Astrocyte (in vitro differentiated cells and primary cell): Measurements from ENCODE around the gene SRL. TPM values are rescaled to one million over a fixed set of nuclear protein-coding genes. Genes with fewer than 3 reads are reported as not detected.

Experiments
- DNase-seq: peaks from one replicate; pipeline ENCODE4 v3.0.0-alpha.2; 2010; ENCODE audit warnings: low read depth
- FAIRE-seq: peaks from 2 replicates; lab custom pipeline; 2011; peaks lifted over from hg19 to GRCh38; lab: Jason Lieb, UNC
- H2AFZ ChIP-seq: 2 replicates; pipeline ENCODE4 v1.6.0; 2012; ENCODE audit warnings: low read depth, low read length, inconsistent platforms
- H3K27ac ChIP-seq: 2 replicates; pipeline ENCODE4 v1.5.1; 2011; ENCODE audit warnings: low read depth, low read length, inconsistent platforms
- H3K27me3 ChIP-seq: 2 replicates; pipeline ENCODE4 v1.6.0; 2011; ENCODE audit warnings: low read length, inconsistent platforms; ENCODE audit not compliant: insufficient read depth
- H3K36me3 ChIP-seq: 2 replicates; pipeline ENCODE4 v1.5.1; 2011; ENCODE audit warnings: low read length, inconsistent platforms; ENCODE audit not compliant: insufficient read depth
- H3K4me1 ChIP-seq: 2 replicates; pipeline ENCODE4 v1.5.1; 2011; ENCODE audit warnings: low read length, inconsistent platforms; ENCODE audit not compliant: insufficient read depth
- H3K4me2 ChIP-seq: 2 replicates; pipeline ENCODE4 v1.6.0; 2012; ENCODE audit warnings: low read length, inconsistent platforms
- H3K4me3 ChIP-seq: 2 replicates; pipeline ENCODE4 v1.5.1; 2011; ENCODE audit warnings: low read depth, mild to moderate bottlenecking, low read length, inconsistent platforms; ENCODE audit not compliant: insufficient read depth
- H3K79me2 ChIP-seq: 2 replicates; pipeline ENCODE4 v1.6.0; 2012; ENCODE audit warnings: mild to moderate bottlenecking, low read length, inconsistent platforms; ENCODE audit not compliant: insufficient read depth
- H3K9ac ChIP-seq: 2 replicates; pipeline ENCODE4 v1.6.0; 2012; ENCODE audit warnings: mild to moderate bottlenecking, low read length, inconsistent platforms
- H3K9me3 ChIP-seq: 2 replicates; pipeline ENCODE4 v1.5.1; 2012; ENCODE audit warnings: low read depth, mild to moderate bottlenecking, low read length, inconsistent platforms; ENCODE audit not compliant: insufficient read depth
- H4K20me1 ChIP-seq: 2 replicates; pipeline ENCODE4 v1.6.0; 2012; ENCODE audit warnings: low read length, inconsistent platforms; ENCODE audit not compliant: insufficient read depth
- H3K27ac Mint-ChIP-seq: one replicate; pipeline ENCODE4 v1.8.0; 2021; ENCODE audit warnings: mild to moderate bottlenecking, mixed read lengths; ENCODE audit not compliant: unreplicated experiment
- H3K27me3 Mint-ChIP-seq: one replicate; pipeline ENCODE4 v1.8.0; 2021; ENCODE audit warnings: low read depth, mixed read lengths; ENCODE audit not compliant: unreplicated experiment
- H3K36me3 Mint-ChIP-seq: one replicate; pipeline ENCODE4 v1.8.0; 2021; ENCODE audit warnings: low read depth, mixed read lengths; ENCODE audit not compliant: unreplicated experiment
- H3K4me1 Mint-ChIP-seq: one replicate; pipeline ENCODE4 v1.8.0; 2021; ENCODE audit warnings: low read depth, mixed read lengths; ENCODE audit not compliant: unreplicated experiment
- H3K4me3 Mint-ChIP-seq: one replicate; pipeline ENCODE4 v1.8.0; 2021; ENCODE audit warnings: mild to moderate bottlenecking, moderate library complexity, mixed read lengths; ENCODE audit not compliant: unreplicated experiment
- H3K9me3 Mint-ChIP-seq: one replicate; pipeline ENCODE4 v1.8.0; 2021; ENCODE audit warnings: mild to moderate bottlenecking, mixed read lengths; ENCODE audit not compliant: unreplicated experiment
- EZH2 ChIP-seq: IDR thresholded peaks from 2 replicates; pipeline ENCODE4 v1.6.1; 2012; ENCODE audit warnings: mild to moderate bottlenecking, low read length, inconsistent platforms; ENCODE audit not compliant: insufficient read depth
- total RNA-seq: library from RNA; stranded (reverse); gene quantifications from 2 replicates; pipeline ENCODE4 v1.2.1, GENCODE V29; 2021
- TF ChIP-seq, protein P1 (sequence below): IDR thresholded peaks from 2 replicates; pipeline ENCODE4 v1.5.1; 2011; ENCODE audit warnings: low read depth, mild to moderate bottlenecking, inconsistent platforms, low read length, moderate library complexity; ENCODE audit not compliant: insufficient read depth

Gene SRL
- total RNA-seq, 1 donor from 2014 or later = not detected

DNA sequence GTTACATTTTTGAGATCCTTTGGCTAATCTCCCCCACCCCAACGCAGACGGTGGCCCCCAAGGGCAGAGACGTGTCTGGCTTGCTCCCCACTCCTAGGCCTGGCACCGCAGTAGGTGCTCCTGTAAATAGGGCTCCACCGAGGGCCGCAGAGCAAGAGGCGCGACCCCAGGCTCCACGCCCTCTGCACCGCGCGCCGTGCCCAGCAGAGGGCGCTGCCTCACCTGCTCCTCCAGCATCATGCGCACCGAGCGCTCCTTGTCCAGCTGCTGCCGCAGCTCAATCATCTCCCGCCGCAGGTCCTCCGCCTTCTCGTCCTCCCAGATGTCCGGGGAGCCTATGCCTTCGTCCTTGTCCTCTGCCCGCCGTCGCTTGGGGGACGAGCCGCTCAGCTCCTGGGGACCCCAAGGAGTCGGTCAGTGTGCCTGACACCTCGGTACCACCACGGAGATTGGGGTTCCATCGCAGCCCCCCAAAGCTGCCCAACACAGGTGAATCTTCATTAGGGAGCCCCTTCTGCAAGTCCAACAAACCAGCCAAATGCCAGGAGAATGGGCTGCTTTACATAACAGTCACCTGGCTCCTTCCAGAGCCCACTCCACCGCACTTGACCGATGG is 19.8 kb upstream of the SRL start:
- H3K9me3 ChIP-seq = no peaks in the 10 kb centered on the region
- no peak overlapping the region for H3K27ac ChIP-seq
- H3K9ac ChIP-seq = no peak overlapping the region
- H4K20me1 ChIP-seq = peaks cover 6% of the 10 kb centered on the region
- H3K4me1 ChIP-seq = no peaks in the 10 kb centered on the region
- no peak for FAIRE-seq
- no peak overlapping the region for H2AFZ ChIP-seq
- Mint-ChIP-seq H3K9me3 (no peaks in the 10 kb centered on the region), H3K4me3 (no peak overlapping the region), H3K27me3 (no peaks in the 10 kb centered on the region), H3K27ac (no peak overlapping the region), H3K36me3 (peaks cover 6% of the 10 kb centered on the region), H3K4me1 (no peaks in the 10 kb centered on the region)
- H3K36me3 ChIP-seq = no peaks in the 10 kb centered on the region
- DNase-seq = peak; percentile 5
- H3K27me3 ChIP-seq = no peaks in the 10 kb centered on the region
- no peak overlapping the region for H3K4me2 ChIP-seq
- TF ChIP-seq, protein P1, sequence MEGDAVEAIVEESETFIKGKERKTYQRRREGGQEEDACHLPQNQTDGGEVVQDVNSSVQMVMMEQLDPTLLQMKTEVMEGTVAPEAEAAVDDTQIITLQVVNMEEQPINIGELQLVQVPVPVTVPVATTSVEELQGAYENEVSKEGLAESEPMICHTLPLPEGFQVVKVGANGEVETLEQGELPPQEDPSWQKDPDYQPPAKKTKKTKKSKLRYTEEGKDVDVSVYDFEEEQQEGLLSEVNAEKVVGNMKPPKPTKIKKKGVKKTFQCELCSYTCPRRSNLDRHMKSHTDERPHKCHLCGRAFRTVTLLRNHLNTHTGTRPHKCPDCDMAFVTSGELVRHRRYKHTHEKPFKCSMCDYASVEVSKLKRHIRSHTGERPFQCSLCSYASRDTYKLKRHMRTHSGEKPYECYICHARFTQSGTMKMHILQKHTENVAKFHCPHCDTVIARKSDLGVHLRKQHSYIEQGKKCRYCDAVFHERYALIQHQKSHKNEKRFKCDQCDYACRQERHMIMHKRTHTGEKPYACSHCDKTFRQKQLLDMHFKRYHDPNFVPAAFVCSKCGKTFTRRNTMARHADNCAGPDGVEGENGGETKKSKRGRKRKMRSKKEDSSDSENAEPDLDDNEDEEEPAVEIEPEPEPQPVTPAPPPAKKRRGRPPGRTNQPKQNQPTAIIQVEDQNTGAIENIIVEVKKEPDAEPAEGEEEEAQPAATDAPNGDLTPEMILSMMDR = peak; percentile 23
- TF ChIP-seq EZH2 = no peak
- H3K79me2 ChIP-seq = peaks cover 6% of the 10 kb centered on the region
- no peak overlapping the region for H3K4me3 ChIP-seq

- no peaks in the 10 kb centered on the region for H3K36me3 ChIP-seq
- peaks cover 6% of the 10 kb centered on the region for H4K20me1 ChIP-seq
- H2AFZ ChIP-seq = no peak overlapping the region
- DNase-seq (no peak), FAIRE-seq (no peak)
- Mint-ChIP-seq H3K27ac (no peak overlapping the region), H3K4me1 (no peaks in the 10 kb centered on the region), H3K36me3 (peaks cover 6% of the 10 kb centered on the region), H3K4me3 (no peak overlapping the region), H3K9me3 (no peaks in the 10 kb centered on the region), H3K27me3 (no peaks in the 10 kb centered on the region)
- TF ChIP-seq, protein P1 = no peak
- no peak for TF ChIP-seq EZH2
- H3K9me3 ChIP-seq = no peaks in the 10 kb centered on the region
- no peak overlapping the region for H3K27ac ChIP-seq
- H3K4me2 ChIP-seq = no peak overlapping the region
- H3K4me1 ChIP-seq = no peaks in the 10 kb centered on the region
- peaks cover 6% of the 10 kb centered on the region for H3K79me2 ChIP-seq
- H3K9ac ChIP-seq = no peak overlapping the region
- H3K4me3 ChIP-seq = no peak overlapping the region
- H3K27me3 ChIP-seq = no peaks in the 10 kb centered on the region
Measured at GRCh38 chr16:4260360-4260759, 18.5 kb upstream of the SRL start.
